NCI-H446 treated with DMSO at 0.1 percent for 48 hours (cell line): ENCODE results near the gene WDHD1.
A peak's percentile ranks its signal among the peaks of the same experiment; 100 is the strongest.
"Not testable (repeated sequence)": the region's sequence is repeated elsewhere in the genome, so short reads cannot be mapped to it uniquely, and the experiment has no call there.

Experiments
- DNase-seq: peaks from one replicate; lab custom pipeline; 2025; lab: John Stamatoyannopoulos, UW

WDHD1 gene

GRCh38 chr14:55045087-55045486 lies 18.2 kb upstream of the WDHD1 start:
- no peak for DNase-seq

DNA sequence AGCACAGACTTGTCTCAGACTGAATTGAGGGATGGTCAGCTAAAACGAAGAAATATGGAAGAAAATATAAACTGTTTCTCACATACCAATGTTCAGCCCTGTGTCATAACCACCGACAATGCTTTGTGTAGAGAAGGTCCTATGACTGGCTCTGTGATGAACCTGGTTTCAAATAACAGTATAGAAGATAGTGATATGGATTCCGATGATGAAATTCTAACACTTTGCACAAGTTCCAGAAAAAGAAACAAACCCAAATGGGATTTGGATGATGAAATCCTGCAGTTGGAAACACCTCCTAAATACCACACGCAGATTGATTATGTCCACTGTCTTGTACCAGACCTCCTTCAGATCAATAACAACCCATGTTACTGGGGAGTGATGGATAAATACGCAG lies 16.6 kb upstream of the WDHD1 start:
- DNase-seq = no peak

DNA sequence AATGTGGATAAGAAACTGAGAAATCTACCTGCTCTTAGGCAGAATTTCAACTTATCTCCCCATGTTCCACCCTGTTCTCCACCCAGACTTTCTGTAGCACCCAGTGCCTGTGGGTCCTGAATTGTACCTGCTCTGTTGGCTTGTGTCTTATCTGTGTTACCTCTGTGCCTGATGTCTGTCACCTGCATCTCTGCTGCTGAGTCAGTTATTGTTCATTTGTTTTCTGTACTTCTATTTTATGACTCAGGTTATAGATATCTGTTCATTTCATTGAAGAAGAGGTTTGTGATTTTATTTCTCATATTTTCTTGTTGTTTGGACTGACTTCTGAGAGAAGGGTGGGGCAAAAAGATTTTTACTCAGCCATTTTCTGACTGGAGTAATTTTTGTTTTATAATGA lies 11.8 kb upstream of the WDHD1 start:
- no peak for DNase-seq

DNA sequence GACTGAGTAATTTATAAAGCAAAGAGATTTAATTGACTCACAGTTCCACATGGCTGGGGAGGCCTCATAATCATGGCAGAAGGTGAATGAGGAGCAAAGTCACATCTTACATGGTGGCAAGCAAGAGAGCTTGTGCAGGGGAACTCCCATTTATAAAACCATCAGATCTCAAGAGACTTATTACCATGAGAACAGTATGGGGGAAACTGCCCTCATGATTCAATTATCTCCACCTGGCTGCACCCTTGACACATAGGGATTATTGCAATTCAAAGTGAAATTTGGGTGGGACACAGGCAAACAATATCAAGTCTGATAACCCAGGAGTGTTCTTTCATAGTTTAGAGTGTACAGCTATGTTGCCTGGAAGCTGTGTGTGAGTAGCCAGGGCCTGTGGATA lies 11.1 kb upstream of the WDHD1 start:
- DNase-seq = not testable (repeated sequence)

GRCh38 chr14:55031190-55031589 lies 4.3 kb upstream of the WDHD1 start:
- DNase-seq = no peak

DNA sequence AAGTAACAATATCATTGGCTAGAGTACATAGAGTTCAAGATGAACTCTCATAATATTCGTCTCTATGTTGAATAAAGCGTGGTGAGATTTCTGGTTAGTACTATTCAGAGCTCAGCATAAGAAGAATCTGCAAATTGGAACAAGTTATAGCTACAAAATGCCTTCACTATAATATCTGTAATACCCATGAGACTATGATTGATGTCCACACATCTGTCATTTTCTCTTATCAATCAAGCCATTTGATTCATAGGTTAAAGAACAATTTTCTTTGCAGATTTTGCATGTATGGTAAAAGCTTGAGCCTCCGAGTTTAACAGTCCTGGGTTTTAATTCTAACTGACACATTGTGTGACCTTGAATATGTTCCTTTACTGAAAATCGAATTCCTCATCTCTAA lies 1.6 kb upstream of the WDHD1 start:
- no peak for DNase-seq

DNA sequence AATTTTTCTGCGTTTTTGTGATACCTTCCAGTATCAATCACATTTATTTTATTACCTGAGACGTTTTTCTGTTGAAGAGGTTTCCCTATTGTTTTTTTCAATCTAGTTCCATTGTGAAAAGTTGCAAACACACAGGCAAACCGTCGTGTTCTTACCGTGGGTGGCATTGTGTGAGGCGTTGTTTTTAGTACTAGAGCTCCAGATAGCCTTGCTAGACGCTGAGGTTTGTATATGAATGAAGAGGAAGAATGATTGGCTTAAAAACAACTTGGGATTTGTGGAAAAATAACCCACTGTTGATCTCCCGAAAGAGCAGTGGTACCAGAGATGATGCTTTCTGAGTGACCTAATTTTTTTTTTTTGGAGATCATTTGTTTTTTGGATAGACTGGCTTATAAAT lies 1.2 kb upstream of the WDHD1 start:
- no peak for DNase-seq

DNA sequence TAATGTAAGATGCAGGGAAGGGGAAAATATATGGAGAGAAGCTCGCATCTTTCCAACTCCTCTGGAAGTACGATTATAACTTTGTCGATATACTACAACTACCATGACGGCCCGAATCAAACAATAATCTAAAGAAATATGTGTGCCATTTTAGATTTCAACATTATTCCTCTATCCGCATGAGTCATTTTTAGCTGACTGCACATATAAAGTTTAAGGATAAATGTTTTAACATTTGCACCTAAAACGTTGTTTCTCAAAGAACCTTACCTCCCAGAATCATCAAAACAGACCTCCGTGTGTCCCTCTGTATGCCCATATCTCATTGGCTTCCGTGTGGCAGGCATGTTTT lies 482 bp downstream of the WDHD1 start:
- no peak for DNase-seq

DNA sequence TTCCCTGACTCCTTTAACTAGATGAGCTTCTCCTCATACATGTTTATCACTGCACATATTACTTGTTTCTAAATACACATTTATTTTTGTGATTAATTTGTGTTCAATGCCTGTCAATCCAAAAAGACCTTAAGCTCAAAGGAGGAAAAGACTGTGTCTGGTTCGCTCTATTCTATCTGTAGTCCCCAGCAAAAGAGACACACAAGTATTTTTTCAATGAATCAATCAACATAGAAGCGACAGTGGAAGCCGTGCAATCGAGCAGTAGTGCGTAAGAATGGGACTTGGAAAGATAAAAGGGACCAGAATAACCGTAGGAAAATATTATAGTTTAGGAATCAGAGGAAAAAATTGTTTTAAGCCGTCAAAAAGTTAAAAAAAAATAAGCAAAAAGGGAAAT lies 951 bp downstream of the WDHD1 start:
- DNase-seq = no peak

GRCh38 chr14:55024365-55024764 lies 2.5 kb downstream of the WDHD1 start:
- not testable (repeated sequence) for DNase-seq

DNA sequence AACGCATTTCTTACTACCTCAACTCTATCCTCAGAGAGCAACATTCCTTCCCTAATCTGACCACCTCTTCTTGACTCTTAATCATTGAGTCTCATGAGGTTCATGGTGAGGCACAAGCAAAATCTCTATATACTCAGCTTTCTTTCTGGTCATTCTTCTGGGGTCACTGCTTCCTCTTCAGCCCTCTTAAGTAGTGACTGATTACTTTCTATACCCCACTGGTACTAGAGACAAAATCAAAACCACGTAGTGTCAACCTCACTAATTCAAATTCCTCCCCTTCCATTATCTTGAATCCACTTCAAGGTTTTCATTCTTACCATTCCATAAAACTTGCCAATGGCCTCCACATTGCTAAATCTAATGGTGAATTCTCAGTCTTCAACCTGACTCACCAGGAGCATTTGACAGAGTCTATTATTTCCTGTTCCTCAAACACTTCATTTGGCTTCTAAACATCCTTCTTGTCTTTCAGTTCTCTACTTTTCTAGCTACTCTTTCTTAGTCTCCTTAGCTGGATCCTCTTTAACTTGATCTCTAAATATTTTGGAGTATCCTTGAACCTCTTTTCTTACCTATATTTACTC lies 6.8 kb downstream of the WDHD1 start:
- DNase-seq = no peak

DNA sequence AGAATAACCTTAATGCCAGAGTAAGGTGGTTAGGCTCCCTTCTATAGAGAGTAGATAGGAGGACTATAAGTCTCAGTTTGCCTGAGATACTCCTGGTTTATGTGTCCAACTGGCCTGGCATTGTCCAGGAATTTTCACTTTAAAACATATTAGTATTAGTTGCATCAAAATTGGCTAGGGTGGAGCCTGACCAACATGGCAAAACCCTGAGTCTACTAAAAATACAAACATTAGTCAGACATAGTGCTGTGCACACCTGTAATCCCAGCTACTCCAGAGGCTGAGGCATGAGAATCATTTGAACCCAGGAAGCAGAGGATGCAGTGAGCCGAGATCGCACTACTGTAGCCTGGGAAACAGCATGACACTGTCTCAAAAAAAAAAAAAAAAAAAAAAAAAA lies 11.9 kb downstream of the WDHD1 start:
- DNase-seq = no peak

DNA sequence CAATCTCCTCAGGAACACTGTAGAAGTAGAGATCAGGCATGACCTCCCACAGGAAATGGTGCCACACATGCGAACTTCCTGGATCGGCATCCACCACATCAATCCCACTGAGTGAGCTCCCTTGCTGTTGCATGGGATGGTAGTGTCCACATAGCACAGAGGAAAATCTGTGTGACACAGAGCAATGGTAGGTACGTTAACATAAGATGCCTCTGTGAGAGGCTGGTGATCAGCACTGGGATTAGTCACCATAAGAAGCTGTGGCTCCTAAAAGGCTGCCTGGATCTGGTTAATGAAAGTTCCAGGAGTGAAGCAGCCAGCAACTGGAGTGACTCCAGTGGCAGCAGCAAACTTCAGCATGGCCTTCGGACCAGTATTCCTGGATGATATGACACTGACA lies 21.8 kb downstream of the WDHD1 start:
- no peak for DNase-seq

- no peak for DNase-seq
These were observed 26.5 kb downstream of the WDHD1 start for GRCh38 chr14:55000381-55000780.

DNA sequence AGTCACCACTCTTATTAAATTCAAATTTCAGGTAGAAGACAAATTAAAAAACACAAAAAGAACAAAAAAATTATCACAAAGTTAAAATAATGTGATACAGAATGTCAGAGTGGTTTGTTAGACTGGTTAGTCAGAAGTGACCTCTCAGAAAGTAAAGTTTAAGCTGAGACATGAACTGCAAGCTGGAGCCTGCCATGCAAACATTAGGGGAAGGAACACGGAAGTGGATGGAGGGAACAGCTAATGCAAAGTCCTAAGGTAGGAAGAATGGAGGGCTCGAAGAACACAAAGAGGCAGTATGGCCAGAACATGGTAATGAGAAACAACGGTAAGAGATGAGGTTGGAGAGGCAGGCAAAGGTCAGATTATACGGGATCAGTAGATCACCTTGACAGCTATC lies 41.7 kb downstream of the WDHD1 start:
- no peak for DNase-seq

DNA sequence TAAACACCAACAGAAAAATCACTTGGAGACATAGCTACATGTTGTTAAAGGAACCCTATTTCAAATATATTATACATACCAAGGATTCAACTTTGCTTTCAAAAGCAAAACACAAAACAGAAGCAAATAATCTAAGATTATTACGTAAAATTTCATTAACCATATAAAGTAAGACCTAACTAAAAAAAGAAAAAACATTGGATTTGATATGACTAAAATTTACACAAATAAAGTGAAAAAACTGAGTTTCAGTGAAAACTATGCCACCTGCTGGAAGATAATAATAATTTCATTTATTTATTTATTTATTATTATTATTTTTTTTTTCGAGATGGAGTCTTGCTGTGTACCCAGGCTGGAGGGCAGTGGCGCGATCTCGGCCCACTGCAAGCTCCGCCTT lies 45.2 kb downstream of the WDHD1 start:
- DNase-seq = peak; percentile 1

DNA sequence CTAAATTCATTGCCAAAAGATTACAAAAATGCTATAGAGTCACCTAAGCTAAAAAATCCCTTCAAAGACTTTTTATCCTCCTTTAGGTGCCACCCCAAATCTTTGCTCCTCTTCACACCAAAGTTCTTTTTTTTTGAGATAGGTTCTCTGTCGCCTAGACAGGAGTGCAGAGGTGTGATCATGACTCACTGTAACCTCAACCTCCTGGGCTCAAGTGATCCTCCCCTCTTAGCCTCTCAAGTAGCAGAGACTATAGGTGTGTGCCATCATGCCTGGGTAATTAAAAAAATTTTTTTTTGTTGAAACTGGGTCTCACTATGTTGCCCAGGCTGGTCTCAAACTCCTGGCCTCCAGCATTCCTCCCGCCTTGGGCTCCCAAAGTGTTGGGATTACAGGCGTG lies 47.9 kb downstream of the WDHD1 start:
- no peak for DNase-seq

- no peak for DNase-seq
These were observed 50.6 kb downstream of the WDHD1 start for GRCh38 chr14:54976316-54976715.

GRCh38 chr14:54975856-54976255 lies 51.0 kb downstream of the WDHD1 start:
- DNase-seq = no peak

GRCh38 chr14:54974788-54975414 lies 52.0 kb downstream of the WDHD1 start:
- DNase-seq = no peak

DNA sequence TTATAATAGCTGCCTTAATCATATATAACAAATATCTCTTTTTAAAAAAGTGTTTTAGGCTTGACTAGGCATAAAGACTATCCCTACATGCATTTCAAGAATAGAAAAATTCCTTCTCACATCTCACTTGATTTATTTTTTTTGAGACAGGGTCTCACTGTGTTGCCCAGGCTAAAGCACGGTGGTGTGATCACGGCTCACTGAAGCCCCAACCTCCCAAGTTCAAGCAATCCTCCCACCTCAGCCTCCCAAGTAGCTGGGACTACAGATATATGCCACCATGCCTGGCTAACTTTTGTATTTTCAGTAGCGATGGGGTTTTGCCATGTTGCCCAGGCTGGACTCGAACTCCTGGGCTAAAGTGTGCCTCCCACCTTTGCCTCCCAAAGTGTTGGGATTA lies 59.4 kb downstream of the WDHD1 start:
- no peak for DNase-seq

GRCh38 chr14:54955143-54955542 lies 71.8 kb downstream of the WDHD1 start:
- no peak for DNase-seq

DNA sequence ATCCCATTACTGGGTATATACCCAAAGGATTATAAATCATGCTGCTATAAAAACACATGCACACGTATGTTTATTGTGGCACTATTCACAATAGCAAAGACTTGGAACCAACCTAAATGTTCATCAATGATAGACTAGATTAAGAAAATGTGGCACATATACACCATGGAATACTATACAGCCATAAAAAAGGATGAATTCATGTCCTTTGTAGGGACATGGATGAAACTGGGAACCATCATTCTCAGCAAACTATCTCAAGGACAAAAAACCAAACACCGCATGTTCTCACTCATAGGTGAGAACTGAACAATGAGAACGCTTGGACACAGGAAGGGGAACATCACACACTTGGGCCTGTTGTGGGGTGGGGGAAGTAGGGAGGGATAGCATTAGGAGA lies 73.3 kb downstream of the WDHD1 start:
- not testable (repeated sequence) for DNase-seq

GRCh38 chr14:54952803-54953202 lies 74.1 kb downstream of the WDHD1 start:
- DNase-seq = not testable (repeated sequence)
